GM21529 (cell line): Measurements from ENCODE around the gene DBP.

Experiments
- ATAC-seq: cut with Tn5 transposase; IDR thresholded peaks from one replicate; pipeline ENCODE4 v1.9.1; 2021; ENCODE audit not compliant: unreplicated experiment

Gene DBP

GRCh38 chr19:48613852-48614435 is 23.2 kb downstream of the DBP start:
- ATAC-seq = no peak

- ATAC-seq = no peak
Observed at GRCh38 chr19:48613024-48613851, 23.9 kb downstream of the DBP start.

- ATAC-seq = no peak
Observed at GRCh38 chr19:48611872-48612271, 25.3 kb downstream of the DBP start.

- ATAC-seq = no peak
Observed at GRCh38 chr19:48609571-48610108, 27.5 kb downstream of the DBP start.

- no peak for ATAC-seq
Observed at GRCh38 chr19:48608798-48609263, 28.3 kb downstream of the DBP start.

GRCh38 chr19:48607359-48607755 is 29.8 kb downstream of the DBP start:
- ATAC-seq = no peak

- ATAC-seq = no peak
Observed at GRCh38 chr19:48606463-48607358, 30.5 kb downstream of the DBP start, which contains the start of gene SPACA4. SPACA4 (plus strand) TSS chr19:48606742; CDS start chr19:48606979, 237 bp downstream.

- no peak for ATAC-seq
Observed at GRCh38 chr19:48603850-48604249, 33.3 kb downstream of the DBP start.

- ATAC-seq = no peak
Observed at GRCh38 chr19:48603449-48603848, 33.7 kb downstream of the DBP start.

- no peak for ATAC-seq
Observed at GRCh38 chr19:48603001-48603400, 34.2 kb downstream of the DBP start.

GRCh38 chr19:48600679-48601417 is 36.3 kb downstream of the DBP start:
- ATAC-seq = no peak

GRCh38 chr19:48598996-48599700 is 38.0 kb downstream of the DBP start:
- ATAC-seq = no peak

GRCh38 chr19:48596679-48597465 is 40.3 kb downstream of the DBP start:
- no peak for ATAC-seq

GRCh38 chr19:48596237-48596636 is 40.9 kb downstream of the DBP start:
- no peak for ATAC-seq

- no peak for ATAC-seq
Observed at GRCh38 chr19:48595833-48596232, 41.3 kb downstream of the DBP start.

- ATAC-seq = no peak
Observed at GRCh38 chr19:48595171-48595570, 42.0 kb downstream of the DBP start.

- ATAC-seq = no peak
Observed at GRCh38 chr19:48591021-48591420, 46.2 kb downstream of the DBP start.

- ATAC-seq = no peak
Observed at GRCh38 chr19:48588670-48589401, 48.3 kb downstream of the DBP start.
